PC-3 (cell line): ENCODE results near the gene CROCC2.

Experiments used
- EZH2 ChIP-seq: fragments of 300-600 bp; sonication (generic); IDR thresholded peaks from one replicate; pipeline ENCODE4 v1.6.1; 2017; ENCODE audit warnings: antibody characterized with exemption, mild to moderate bottlenecking, low read length; ENCODE audit not compliant: unreplicated experiment
- TF ChIP-seq, protein P1 (sequence below): fragments of 300-600 bp; sonication (generic); conservative IDR thresholded peaks from 2 replicates; pipeline ENCODE4 v1.5.1; 2017; ENCODE audit warnings: antibody characterized with exemption, low read depth, mild to moderate bottlenecking, low read length

DNA sequence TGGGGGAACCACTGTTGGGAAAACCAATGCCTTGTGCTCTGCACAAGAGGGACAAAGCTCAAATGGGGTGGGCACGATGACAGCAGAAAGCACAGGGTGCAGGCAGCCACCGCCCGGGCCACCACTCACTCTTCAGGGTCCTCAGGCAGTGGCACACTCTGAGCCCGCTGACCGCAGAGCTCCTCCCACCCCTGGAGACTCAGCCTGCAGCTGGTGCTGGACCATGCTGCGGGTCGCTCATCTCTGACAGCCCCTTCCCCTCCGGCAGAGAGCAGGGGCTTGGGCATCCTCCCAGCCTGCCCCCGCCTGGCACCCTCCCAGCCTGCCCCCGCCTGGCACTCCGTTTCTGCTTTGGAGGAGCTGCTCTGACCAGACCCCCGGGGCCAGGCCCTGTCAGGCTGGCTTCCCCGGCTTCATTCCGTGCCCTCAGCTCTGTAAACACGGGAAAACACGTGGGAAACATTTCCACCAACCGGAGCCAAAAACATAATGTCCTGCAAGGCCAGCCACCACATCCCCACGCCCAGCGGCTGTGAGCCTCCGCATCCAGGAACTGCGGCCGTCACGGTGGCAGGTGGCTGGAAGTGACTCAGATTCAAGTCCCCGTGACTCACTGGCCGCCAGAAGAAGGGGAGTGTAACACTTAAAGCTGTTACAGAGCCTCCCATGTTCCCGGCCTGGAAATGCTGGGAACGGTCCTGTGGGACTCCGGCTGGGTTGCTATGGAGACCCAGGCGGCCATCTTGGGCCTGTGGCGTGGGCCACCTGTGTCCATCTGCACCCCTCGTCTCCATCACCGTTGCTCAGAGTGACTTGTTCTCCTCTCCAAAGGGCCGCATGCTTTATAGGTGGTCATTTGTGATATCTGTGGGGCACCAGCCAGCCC lies 85.5 kb downstream of the CROCC2 start:
- no peak for TF ChIP-seq EZH2
- TF ChIP-seq, protein P1, sequence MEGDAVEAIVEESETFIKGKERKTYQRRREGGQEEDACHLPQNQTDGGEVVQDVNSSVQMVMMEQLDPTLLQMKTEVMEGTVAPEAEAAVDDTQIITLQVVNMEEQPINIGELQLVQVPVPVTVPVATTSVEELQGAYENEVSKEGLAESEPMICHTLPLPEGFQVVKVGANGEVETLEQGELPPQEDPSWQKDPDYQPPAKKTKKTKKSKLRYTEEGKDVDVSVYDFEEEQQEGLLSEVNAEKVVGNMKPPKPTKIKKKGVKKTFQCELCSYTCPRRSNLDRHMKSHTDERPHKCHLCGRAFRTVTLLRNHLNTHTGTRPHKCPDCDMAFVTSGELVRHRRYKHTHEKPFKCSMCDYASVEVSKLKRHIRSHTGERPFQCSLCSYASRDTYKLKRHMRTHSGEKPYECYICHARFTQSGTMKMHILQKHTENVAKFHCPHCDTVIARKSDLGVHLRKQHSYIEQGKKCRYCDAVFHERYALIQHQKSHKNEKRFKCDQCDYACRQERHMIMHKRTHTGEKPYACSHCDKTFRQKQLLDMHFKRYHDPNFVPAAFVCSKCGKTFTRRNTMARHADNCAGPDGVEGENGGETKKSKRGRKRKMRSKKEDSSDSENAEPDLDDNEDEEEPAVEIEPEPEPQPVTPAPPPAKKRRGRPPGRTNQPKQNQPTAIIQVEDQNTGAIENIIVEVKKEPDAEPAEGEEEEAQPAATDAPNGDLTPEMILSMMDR: no peak
